Right kidney (tissue), 9 donors: ENCODE measurements around the gene TOGARAM2.

Experiments used
- DNase-seq: peaks from one replicate; pipeline ENCODE4 v3.0.0-alpha.2; 2016
- long read RNA-seq, 8 donors: transcript quantifications; one replicate each; lab custom pipeline, GENCODE V29; 2026

Gene TOGARAM2
- long read RNA-seq, donor 1, result 0 reads
- long read RNA-seq, donor 2, result 0 reads
- long read RNA-seq, donor 3, result 0 reads
- long read RNA-seq, donor 4, result 0 reads
- long read RNA-seq, donor 5, result 0 reads
- long read RNA-seq, donor 6, result 0 reads
- long read RNA-seq, donor 7, result 0 reads
- long read RNA-seq, donor 8, result 0 reads

DNA sequence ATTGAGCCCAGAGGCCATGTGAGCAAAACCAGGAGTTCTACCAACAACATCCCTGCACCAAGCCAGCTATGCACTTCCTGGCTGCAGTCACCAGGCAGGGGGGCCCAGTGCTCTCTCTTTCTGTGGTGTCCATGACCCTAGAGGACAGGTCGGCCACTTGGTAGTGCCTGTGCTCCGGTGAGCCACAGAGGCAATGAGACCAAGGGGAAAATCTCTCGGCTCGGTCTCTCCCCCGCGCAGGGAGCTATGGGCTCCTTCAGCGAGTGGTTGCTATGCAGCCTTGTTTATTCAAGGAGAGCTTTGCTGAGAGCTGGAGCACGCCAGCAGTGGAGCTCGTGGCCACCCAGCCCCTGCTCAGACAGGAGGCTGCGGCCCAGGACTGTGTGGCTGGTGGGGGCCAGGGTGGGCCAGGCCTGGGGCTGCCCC lies at the start of gene TOGARAM2:
TOGARAM2 (plus strand) TSS at position 283 of the 426 bp plus-strand sequence. CDS start 13,537 bp downstream, outside the sequence.
- peak; percentile 60 for DNase-seq

DNA sequence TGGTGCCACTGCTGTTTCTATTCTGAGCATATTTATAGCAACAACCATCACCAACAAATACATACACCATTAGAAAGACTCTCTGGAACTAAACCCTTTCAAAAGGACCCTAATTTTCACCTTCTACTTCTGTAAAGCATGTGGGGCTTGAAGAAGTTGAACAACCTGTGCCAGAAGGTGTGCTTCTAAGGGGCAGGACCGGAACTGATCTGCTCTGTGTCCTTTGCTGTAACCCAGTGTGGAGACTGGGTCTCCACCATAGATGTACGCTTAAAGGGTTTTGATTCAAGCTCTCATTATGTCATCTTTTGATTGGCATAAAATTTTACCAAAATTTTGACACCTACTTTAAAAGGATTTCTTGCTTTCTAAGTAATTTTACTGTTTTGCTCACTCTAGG lies 46.3 kb upstream of the TOGARAM2 start:
- DNase-seq, result no peak

- DNase-seq, result no peak
Observed at GRCh38 chr2:28941008-28941407, 40.1 kb upstream of the TOGARAM2 start.

- no peak for DNase-seq
Observed at GRCh38 chr2:28944535-28945248, 36.4 kb upstream of the TOGARAM2 start.

GRCh38 chr2:28948160-28948559 lies 32.9 kb upstream of the TOGARAM2 start:
- DNase-seq, result no peak

- no peak for DNase-seq
Observed at GRCh38 chr2:28949190-28949589, 31.9 kb upstream of the TOGARAM2 start.

GRCh38 chr2:28949617-28950305 lies 31.3 kb upstream of the TOGARAM2 start:
- no peak for DNase-seq

DNA sequence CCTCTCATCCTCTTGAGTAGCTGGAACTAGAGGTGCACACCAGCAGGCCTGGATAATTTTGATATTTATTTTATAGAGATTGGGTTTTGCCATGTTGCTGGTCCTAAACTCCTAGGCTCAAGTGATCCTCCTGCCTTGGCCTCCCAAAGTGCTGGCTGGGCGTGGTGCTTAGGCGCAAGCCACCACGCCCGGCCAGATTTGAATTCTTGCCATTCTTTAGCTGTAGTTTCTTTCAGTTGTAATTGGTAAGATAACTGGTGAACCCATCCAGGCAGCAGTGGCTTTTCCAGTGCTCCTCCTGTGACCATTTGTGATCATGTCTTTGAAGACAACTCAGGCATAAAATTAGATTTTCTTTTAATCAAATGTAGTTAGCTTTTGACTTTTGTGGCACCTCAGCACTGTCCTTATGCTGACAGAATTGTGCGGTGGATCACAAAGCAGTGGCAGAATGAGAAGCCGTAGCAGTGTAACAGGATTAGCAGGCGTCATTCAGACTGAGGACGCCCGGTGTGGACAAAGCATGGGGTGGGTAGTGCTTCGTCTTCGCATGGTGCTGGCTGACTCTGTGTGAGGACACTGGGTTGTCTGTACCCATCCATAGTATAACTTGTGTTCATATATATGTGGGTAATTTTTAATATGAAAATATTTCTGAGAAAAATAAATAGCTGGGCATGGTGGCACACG lies 30.0 kb upstream of the TOGARAM2 start:
- DNase-seq, result no peak

GRCh38 chr2:28951910-28952835 lies 28.9 kb upstream of the TOGARAM2 start:
- DNase-seq, result no peak

DNA sequence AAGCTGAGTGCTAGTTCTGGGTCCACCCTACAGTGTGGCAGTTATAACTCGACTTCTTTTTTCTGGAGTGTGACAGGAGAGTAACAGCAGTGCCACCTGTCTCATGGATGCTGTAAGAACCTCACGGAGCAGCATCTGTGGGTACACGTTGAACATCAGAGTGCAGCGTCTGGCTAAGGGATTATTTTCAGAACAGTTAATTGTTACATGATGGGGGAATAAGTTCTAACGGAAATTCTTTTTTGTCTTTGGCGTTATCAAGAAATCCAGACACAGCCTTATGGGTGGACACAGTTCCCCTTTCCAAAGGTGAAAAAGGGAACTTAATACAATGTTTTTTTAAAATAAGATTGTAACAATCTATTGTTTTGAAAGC lies 28.3 kb upstream of the TOGARAM2 start:
- DNase-seq, result no peak

GRCh38 chr2:28955467-28955866 lies 25.6 kb upstream of the TOGARAM2 start:
- no peak for DNase-seq

GRCh38 chr2:28956415-28956826 lies 24.7 kb upstream of the TOGARAM2 start:
- peak; percentile 32 for DNase-seq

DNA sequence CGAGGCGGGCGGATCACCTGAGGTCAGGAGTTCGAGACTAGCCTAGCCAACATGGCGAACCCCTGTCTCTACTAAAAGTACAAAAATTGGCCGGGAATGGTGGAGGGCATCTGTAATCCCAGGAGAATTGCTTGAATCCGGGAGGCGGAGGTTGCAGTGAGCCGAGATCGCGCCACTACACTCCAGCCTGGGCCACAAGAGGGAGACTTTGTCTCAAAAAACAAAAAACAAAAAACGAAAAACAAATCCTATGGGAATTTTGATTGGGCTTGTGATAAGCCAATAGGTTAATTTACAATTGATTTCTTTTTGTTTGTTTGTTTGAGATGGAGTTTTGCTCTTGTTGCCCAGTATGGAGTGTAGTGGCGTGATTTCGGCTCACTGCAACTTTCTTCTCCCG lies 24.2 kb upstream of the TOGARAM2 start:
- DNase-seq, result peak; percentile 47

DNA sequence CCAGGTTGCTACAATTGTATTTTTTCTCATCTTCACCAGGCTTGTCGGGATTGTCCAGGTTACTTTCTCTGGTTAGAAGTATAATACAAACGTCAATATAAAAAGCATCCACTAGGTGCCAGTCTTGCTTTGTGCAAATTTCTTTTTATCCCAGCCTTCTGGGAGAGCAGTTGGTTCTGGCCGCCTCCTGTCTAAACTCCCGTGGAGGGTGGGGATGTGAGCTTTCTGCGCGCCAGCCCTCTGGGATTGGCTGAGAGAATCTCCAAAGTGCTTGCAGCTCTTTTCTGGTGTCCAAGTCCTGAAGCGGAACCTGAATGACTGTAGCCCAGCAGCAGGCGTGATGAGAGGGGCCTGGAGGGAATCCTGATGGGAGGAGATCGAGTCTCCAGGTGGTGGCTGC lies 22.4 kb upstream of the TOGARAM2 start:
- DNase-seq, result peak; percentile 69

GRCh38 chr2:28960401-28960800 lies 20.7 kb upstream of the TOGARAM2 start:
- no peak for DNase-seq

- DNase-seq, result no peak
Observed at GRCh38 chr2:28962505-28962904, 18.6 kb upstream of the TOGARAM2 start.

DNA sequence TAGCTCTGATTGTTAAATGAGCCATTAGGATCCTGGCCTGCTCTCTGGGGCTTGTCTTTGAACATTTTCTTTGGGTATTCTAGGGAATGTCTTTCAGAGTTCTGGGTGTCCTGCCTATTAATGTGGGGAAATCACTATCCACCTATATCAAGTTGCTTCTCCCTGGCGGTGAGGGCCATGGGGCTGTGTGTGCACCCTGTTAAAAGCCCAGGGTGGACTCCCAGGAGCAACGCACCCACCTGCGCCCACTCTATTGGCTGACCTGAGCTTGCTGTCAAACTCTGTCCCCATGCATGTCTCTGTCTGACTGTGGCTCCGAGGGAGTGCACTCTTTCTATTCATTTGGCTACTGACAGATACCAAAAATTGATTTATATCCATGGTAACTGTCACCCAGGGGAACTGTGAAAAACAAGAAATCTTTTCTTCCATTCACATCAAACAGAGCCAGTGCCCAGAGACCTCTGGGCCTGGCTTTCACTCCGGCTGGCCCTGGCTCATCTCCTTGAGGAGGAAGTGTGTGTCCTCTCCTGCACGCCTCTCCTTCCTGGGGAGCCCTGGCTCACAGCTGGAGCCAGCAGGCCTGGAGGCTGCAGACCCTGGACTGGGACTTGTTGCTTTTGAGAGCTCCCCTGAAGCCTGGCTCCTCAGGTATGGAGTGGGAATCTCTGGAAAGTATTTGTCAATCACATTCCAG lies 10.5 kb upstream of the TOGARAM2 start:
- no peak for DNase-seq

- DNase-seq, result no peak
Observed at GRCh38 chr2:28972778-28973335, 8.2 kb upstream of the TOGARAM2 start.

GRCh38 chr2:28974252-28974651 lies 6.8 kb upstream of the TOGARAM2 start:
- DNase-seq, result no peak

GRCh38 chr2:28975671-28976070 lies 5.4 kb upstream of the TOGARAM2 start:
- DNase-seq, result no peak

GRCh38 chr2:28976584-28976983 lies 4.5 kb upstream of the TOGARAM2 start:
- DNase-seq, result no peak
